Esophagus muscularis mucosa (tissue), 4 donors: ENCODE measurements around the gene PYGB.

Source experiments
- CTCF ChIP-seq, 3 experiments: fragments of 200-600 bp in 2 of 3; fragments of 450-650 bp in 1 of 3; sonication (generic) in 2 of 3; IDR thresholded peaks; one replicate each; pipeline ENCODE4 v1.5.1; 2017 to 2019; ENCODE audit warnings: antibody characterized with exemption in 3 of 3, mild to moderate bottlenecking in 2 of 3, moderate library complexity in 1 of 3
- EP300 ChIP-seq: sonication (generic); formaldehyde crosslinking; IDR thresholded peaks from one replicate; pipeline ENCODE4 v1.6.1; 2017; ENCODE audit warnings: antibody characterized with exemption
- POLR2A ChIP-seq: fragments of 450-650 bp; IDR thresholded peaks from one replicate; pipeline ENCODE4 v1.6.1; 2017; ENCODE audit warnings: antibody characterized with exemption, moderate library complexity, mild to moderate bottlenecking, low read depth
- POLR2AphosphoS5 ChIP-seq, 2 donors: sonication (generic); formaldehyde crosslinking; IDR thresholded peaks; one replicate each; pipeline ENCODE4 v1.6.1; 2017; ENCODE audit warnings: antibody characterized with exemption in 2 of 2

GRCh38 chr20:25225642-25226432 lies 22.0 kb upstream of the PYGB start:
- TF ChIP-seq POLR2A (no peak), CTCF (IDR thresholded peaks at IDR 0.05) (no peak), POLR2AphosphoS5 (IDR thresholded peaks at IDR 0.05) (no peak), EP300 (no peak)
